ENCODE measurements around the gene ADCY4. TPM values are rescaled to one million over a fixed set of nuclear protein-coding genes. Genes with fewer than 3 reads are reported as not detected.

Gene ADCY4
- total and polyA plus RNA-seq, 10 of the 15 experiments (the other 5 are each of a cell fraction or from before 2014, with no cell fraction given): 0.05 to 0.87 (median 0.21) TPM; not detected in 1

- H3K4me3 ChIP-seq: peak overlapping the region; percentile 51
- DNase-seq (ENCODE audit: low read depth, low spot score): no peak
- whole genome bisulfite sequencing (ENCODE audit: insufficient coverage, insufficient replicate concordance, low lambda C conversion rate, missing lambda C conversion rate): 3% methylated on average over 13 of the region's 15 CpGs
- in situ Hi-C loops (cut with MboI): loop anchor here (5.0 kb wide), 1 partner anchor 64 kb away; no protein-coding TSS in a partner anchor
- no TSS peak for BruUV-seq (replicated peaks)
- H3K27me3 ChIP-seq (replicated peaks in 1 of 2; ENCODE audit: control insufficient read depth in 2 of 2, insufficient read depth in 2 of 2, low read length in 1 of 2): peaks cover 1 to 6% of the 10 kb centered on the region in 2 experiments
- peak overlapping the region; percentile 60; the same call in 1 of the 2 replicates for H3K9ac ChIP-seq (ENCODE audit: control insufficient read depth, insufficient read depth, low read length)
- H3K27ac ChIP-seq (ENCODE audit: control insufficient read depth, insufficient read depth): no peak overlapping the region
- CTCF ChIA-PET: interaction anchor here (0.8 to 4.4 kb wide), 4 partner anchors 35 to 63 kb away, joined by 3 to 22 read pairs (median 8); partner anchors contain the start of genes CBLN3 and KHNYN
- POLR2A ChIA-PET: interaction anchor here (0.7 to 1.4 kb wide), 3 partner anchors 14 to 121 kb away, joined by 3 to 13 read pairs (median 6); partner anchors contain the start of genes CBLN3 and KHNYN
- no peak for ATAC-seq
- H3K36me3 ChIP-seq (ENCODE audit: control insufficient read depth in 2 of 2, insufficient read depth in 2 of 2, low read length in 1 of 2): no peaks in the 10 kb centered on the region
- no peak overlapping the region for H2AFZ ChIP-seq (ENCODE audit: control insufficient read depth, low read depth, low read length)
- SMC1A ChIA-PET (ENCODE audit: uncharacterized antibody, unreplicated experiment): interaction anchor here (0.7 to 1.4 kb wide), 3 partner anchors 57 to 63 kb away, joined by 3 to 4 read pairs (median 3); partner anchors contain the start of gene KHNYN
- H3K79me2 ChIP-seq (ENCODE audit: control insufficient read depth, insufficient read depth, low read length): no peaks in the 10 kb centered on the region
- no peaks in the 10 kb centered on the region for H4K20me1 ChIP-seq (ENCODE audit: control insufficient read depth, insufficient read depth)
- H3K9me3 ChIP-seq (replicated peaks; ENCODE audit: control insufficient read depth, insufficient read depth, low read length): no peaks in the 10 kb centered on the region
- RAD21 ChIA-PET (ENCODE audit: unreplicated experiment): interaction anchor here (1.0 to 2.1 kb wide), 2 partner anchors 35 to 64 kb away, joined by 6 to 7 read pairs; no protein-coding TSS in a partner anchor
- intact Hi-C loops (cut with micrococcal nuclease; ENCODE audit: unreplicated experiment): loop anchor here (5.0 kb wide), 2 partner anchors 36 to 44 kb away; no protein-coding TSS in a partner anchor
- FAIRE-seq: no peak
- H3K4me1 ChIP-seq (ENCODE audit: control insufficient read depth, insufficient read depth, low read length): peaks cover 16% of the 10 kb centered on the region
- no peak for TF ChIP-seq ZNF217 (IDR thresholded peaks at IDR 0.05)
- no peak for TF ChIP-seq CBX3 (IDR thresholded peaks at IDR 0.05; ENCODE audit: borderline replicate concordance, low read depth)
- TF ChIP-seq ATF3 (IDR thresholded peaks at IDR 0.05; ENCODE audit: borderline replicate concordance, extremely low read depth, low read depth, low read length): no peak
- TF ChIP-seq GATAD2B (conservative IDR thresholded peaks at IDR 0.05; ENCODE audit: low read depth): no peak
- peak overlapping the region; percentile 74; the same call in 1 of the 2 replicates for H3K4me2 ChIP-seq (ENCODE audit: control insufficient read depth, insufficient read depth)
Observed at GRCh38 chr14:24368212-24368561, 33.3 kb upstream of the ADCY4 start.
